ENCODE results near the gene C2CD2.

GRCh38 chr21:41851090-41851790 is 102.6 kb downstream of the C2CD2 start:
- TF ChIP-seq POLR2A (IDR thresholded peaks at IDR 0.05) (no peak), CTCF (IDR thresholded peaks at IDR 0.05) (no peak), EP300 (IDR thresholded peaks at IDR 0.05) (no peak)
